H1 (cell line): ENCODE results near the gene STX8. TPM values are rescaled to one million over a fixed set of nuclear protein-coding genes. Genes with fewer than 3 reads are reported as not detected.
"Not testable (repeated sequence)": the region's sequence is repeated elsewhere in the genome, so short reads cannot be mapped to it uniquely, and the experiment has no call there.

Source experiments
- CTCF ChIA-PET: fragments of 300-600 bp; sonication (Branson Sonifier 250); formaldehyde crosslinking; loops from one replicate; lab custom pipeline; 2021; ENCODE audit not compliant: partially characterized antibody; lab: Charles Lee
- POLR2A ChIA-PET: fragments of 300-600 bp; sonication (Branson Sonifier 250); formaldehyde crosslinking; loops from one replicate; lab custom pipeline; 2021; ENCODE audit warnings: inconsistent platforms; ENCODE audit not compliant: partially characterized antibody; lab: Charles Lee
- DNase-seq, 2 experiments: peaks; one replicate each; pipeline versions ENCODE4 v3.0.0 to v3.0.0-alpha.2; 2010 to 2022; ENCODE audit warnings: low spot score in 2 of 2, low read depth in 1 of 2, mixed read lengths in 1 of 2
- FAIRE-seq: peaks from 2 replicates; lab custom pipeline; 2011; peaks lifted over from hg19 to GRCh38; lab: Jason Lieb, UNC
- H2AFZ ChIP-seq: 2 replicates; pipeline ENCODE4 v1.8.1; 2012; ENCODE audit warnings: low read length, inconsistent platforms
- H2AK5ac ChIP-seq: 2 replicates; pipeline ENCODE4 v1.6.1; 2013; ENCODE audit warnings: low read depth, low read length
- H2BK120ac ChIP-seq: replicated peaks from 2 replicates; pipeline ENCODE3; 2013; ENCODE audit warnings: low read depth, low read length, inconsistent platforms
- H2BK12ac ChIP-seq: 2 replicates; pipeline ENCODE4 v1.6.1; 2013; ENCODE audit warnings: low read depth, low read length
- H2BK15ac ChIP-seq: 2 replicates; pipeline ENCODE4 v1.6.1; 2013; ENCODE audit warnings: low read length
- H2BK20ac ChIP-seq: 2 replicates; pipeline ENCODE4 v1.6.1; 2013; ENCODE audit warnings: low read length
- H2BK5ac ChIP-seq: 2 replicates; pipeline ENCODE4 v1.6.1; 2013; ENCODE audit warnings: low read depth, low read length
- H3K14ac ChIP-seq: 2 replicates; pipeline ENCODE4 v1.6.1; 2013; ENCODE audit warnings: inconsistent platforms; ENCODE audit not compliant: insufficient read length
- H3K18ac ChIP-seq: 2 replicates; pipeline ENCODE4 v1.6.1; 2013; ENCODE audit warnings: low read length; ENCODE audit errors: extremely low read depth
- H3K23ac ChIP-seq: 2 replicates; pipeline ENCODE4 v1.6.1; 2013; ENCODE audit warnings: inconsistent platforms; ENCODE audit not compliant: insufficient read length
- H3K23me2 ChIP-seq: 2 replicates; pipeline ENCODE4 v1.6.1; 2013; ENCODE audit warnings: low read depth, low read length
- H3K27ac ChIP-seq: 2 replicates; pipeline ENCODE4 v1.6.1; 2011; ENCODE audit warnings: low read depth, low read length, inconsistent platforms
- H3K27me3 ChIP-seq, 4 experiments: replicated peaks in 1 of 4; 1 replicate in 1 of 4; 2 replicates in 3 of 4; pipeline versions ENCODE4 v1.6.1 to v1.8.1; 2011 to 2013; ENCODE audit warnings: low read length in 3 of 4, mild to moderate bottlenecking in 3 of 4, inconsistent platforms in 2 of 4, mixed read lengths in 2 of 4, moderate library complexity in 1 of 4; ENCODE audit not compliant: control insufficient read depth in 3 of 4, insufficient read depth in 3 of 4; ENCODE audit errors: extremely low read depth in 1 of 4
- H3K36me3 ChIP-seq, 4 experiments: 2 replicates each; pipeline versions ENCODE4 v1.6.1 to v1.8.1; 2011 to 2013; ENCODE audit warnings: mild to moderate bottlenecking in 4 of 4, low read length in 3 of 4, moderate library complexity in 2 of 4, control low read depth in 1 of 4, inconsistent platforms in 1 of 4; ENCODE audit not compliant: insufficient read depth in 4 of 4, control insufficient read depth in 2 of 4
- H3K4ac ChIP-seq: replicated peaks from 2 replicates; pipeline ENCODE3; 2013; ENCODE audit warnings: low read length, low read depth, mixed read lengths, inconsistent platforms; ENCODE audit not compliant: insufficient read length
- H3K4me1 ChIP-seq, 4 experiments: replicated peaks in 1 of 4; 1 replicate in 1 of 4; 2 replicates in 3 of 4; pipeline versions ENCODE4 v1.6.1 to v1.8.1; 2011 to 2013; ENCODE audit warnings: low read length in 3 of 4, inconsistent platforms in 2 of 4, mixed read lengths in 1 of 4; ENCODE audit not compliant: insufficient read depth in 4 of 4, control insufficient read depth in 3 of 4
- H3K4me2 ChIP-seq, 2 experiments: 2 replicates each; pipeline versions ENCODE4 v1.6.1 to v1.8.1; 2011 to 2013; ENCODE audit warnings: low read depth in 2 of 2, low read length in 2 of 2, control low read depth in 1 of 2, inconsistent platforms in 1 of 2, mild to moderate bottlenecking in 1 of 2; ENCODE audit not compliant: insufficient read depth in 1 of 2
- H3K4me3 ChIP-seq, 4 experiments: fragments of 200-600, 300-600 bp in 1 of 4; sonication (generic), shearing (Covaris generic), sonication (Bioruptor Twin) in 1 of 4; 2 replicates each; pipeline versions ENCODE4 v1.5.1 to v1.8.1; 2011 to 2016; ENCODE audit warnings: low read length in 4 of 4, low read depth in 3 of 4, control low read depth in 2 of 4, inconsistent platforms in 2 of 4, mild to moderate bottlenecking in 2 of 4, mixed read lengths in 1 of 4, moderate library complexity in 1 of 4; ENCODE audit not compliant: insufficient read depth in 2 of 4; ENCODE audit errors: extremely low read depth in 1 of 4
- H3K56ac ChIP-seq: replicated peaks from 2 replicates; pipeline ENCODE3; 2013; ENCODE audit warnings: low read depth, mild to moderate bottlenecking, mixed read lengths, low read length, inconsistent platforms; ENCODE audit not compliant: insufficient read length
- H3K79me1 ChIP-seq: 2 replicates; pipeline ENCODE4 v1.6.1; 2013; ENCODE audit warnings: low read depth, low read length, control low read depth
- H3K79me2 ChIP-seq, 2 experiments: 2 replicates each; pipeline versions ENCODE4 v1.6.1 to v1.8.1; 2012 to 2013; ENCODE audit warnings: low read length in 2 of 2, mild to moderate bottlenecking in 2 of 2, inconsistent platforms in 1 of 2; ENCODE audit not compliant: insufficient read depth in 2 of 2, control insufficient read depth in 1 of 2
- H3K9ac ChIP-seq, 4 experiments: replicated peaks in 1 of 4; 1 replicate in 1 of 4; 2 replicates in 3 of 4; pipeline versions ENCODE4 v1.6.1 to v1.8.1; 2011 to 2013; ENCODE audit warnings: low read depth in 3 of 4, low read length in 3 of 4, control low read depth in 2 of 4, mild to moderate bottlenecking in 2 of 4, moderate library complexity in 2 of 4, inconsistent platforms in 1 of 4; ENCODE audit errors: extremely low read depth in 1 of 4
- H3K9me3 ChIP-seq, 2 experiments: 2 replicates each; pipeline versions ENCODE4 v1.6.1 to v1.8.1; 2012 to 2013; ENCODE audit warnings: mild to moderate bottlenecking in 2 of 2, moderate library complexity in 2 of 2, control low read depth in 1 of 2, inconsistent platforms in 1 of 2, low read depth in 1 of 2, low read length in 1 of 2, mixed read lengths in 1 of 2; ENCODE audit not compliant: insufficient read depth in 2 of 2
- H4K20me1 ChIP-seq, 2 experiments: replicated peaks in 1 of 2; 2 replicates each; pipeline versions ENCODE3 to v1.8.1; 2011 to 2013; ENCODE audit warnings: inconsistent platforms in 2 of 2, low read length in 2 of 2, mild to moderate bottlenecking in 1 of 2; ENCODE audit not compliant: insufficient read depth in 2 of 2, control insufficient read depth in 1 of 2
- H4K5ac ChIP-seq: 2 replicates; pipeline ENCODE4 v1.6.1; 2013; ENCODE audit warnings: low read length, low read depth, mixed read lengths, inconsistent platforms; ENCODE audit not compliant: insufficient read length
- H4K8ac ChIP-seq: 2 replicates; pipeline ENCODE4 v1.8.0; 2013; ENCODE audit warnings: mild to moderate bottlenecking, moderate library complexity, low read length, inconsistent platforms; ENCODE audit not compliant: insufficient read depth; ENCODE audit errors: extremely low read depth
- H4K91ac ChIP-seq: replicated peaks from 2 replicates; pipeline ENCODE3; 2013; ENCODE audit warnings: low read length, mixed read lengths, inconsistent platforms; ENCODE audit not compliant: insufficient read length
- WGBS, 2 experiments: shearing (Covaris generic) in 1 of 2; methylation state at CpG; one replicate each; pipeline versions ENCODE4 v1.1.6 to v1.1.7; 2013 to 2015; ENCODE audit warnings: low lambda C conversion rate in 2 of 2, mixed read lengths in 2 of 2, inconsistent platforms in 1 of 2, low coverage in 1 of 2, missing lambda C conversion rate in 1 of 2; ENCODE audit not compliant: insufficient replicate concordance in 2 of 2, insufficient coverage in 1 of 2, insufficient read length in 1 of 2; ENCODE audit errors: extremely low coverage in 1 of 2, missing lambda C conversion rate in 1 of 2; 5-methylcytosine and 5-hydroxymethylcytosine counted together
- polyA plus RNA-seq, 7 experiments: library from polyadenylated mRNA; depleted of rRNA in 3 of 7; stranded (reverse) in 5 of 7; unstranded in 2 of 7; fragments of >200 nt in 5 of 7; fragments of 200-250 nt in 2 of 7; gene quantifications; 1 replicate in 5 of 7; 2 replicates in 1 of 7; 4 replicates in 1 of 7; pipeline versions ENCODE4 v1.2.1 to v1.2.3, GENCODE V29; 2011 to 2013; ENCODE audit warnings: missing spikeins in 2 of 7, mixed read lengths in 2 of 7
- total RNA-seq: library from RNA; stranded (reverse); fragmentation: NEBNext Ultra II Directional; extraction: Animal tissue kit (Norgen Biotek cat#: 25700); gene quantifications from 2 replicates; pipeline ENCODE4 v1.2.1, GENCODE V29; 2021

The STX8 gene
- total and polyA plus RNA-seq, 2 of the 8 experiments (the other 6 are each of a cell fraction or from before 2014, with no cell fraction given), result 22.8 to 42.5 TPM

- H2AFZ ChIP-seq, CTCF ChIA-PET, H4K20me1 ChIP-seq, H3K23me2 ChIP-seq, H3K56ac ChIP-seq, H3K27ac ChIP-seq, H4K8ac ChIP-seq, H3K4me1 ChIP-seq, H2BK120ac ChIP-seq, H3K18ac ChIP-seq, H3K79me1 ChIP-seq, H4K91ac ChIP-seq, H2BK15ac ChIP-seq, H2BK5ac ChIP-seq, H3K9ac ChIP-seq, H3K14ac ChIP-seq, H3K9me3 ChIP-seq, POLR2A ChIA-PET, H3K23ac ChIP-seq, H2BK20ac ChIP-seq, H3K4ac ChIP-seq, H3K4me2 ChIP-seq, H3K36me3 ChIP-seq, FAIRE-seq, H3K4me3 ChIP-seq, H2AK5ac ChIP-seq, H4K5ac ChIP-seq, DNase-seq, H2BK12ac ChIP-seq, H3K27me3 ChIP-seq, H3K79me2 ChIP-seq: not testable (repeated sequence)
- 81% methylated on average over 5 of the region's 5 CpGs; no CpG with 5 or more reads in 1 of the 2 experiments for WGBS, 2 experiments
These were observed 8.9 kb downstream of the STX8 start for GRCh38 chr17:9566739-9567138.
